Gastrocnemius medialis (tissue), 4 donors: ENCODE measurements around the gene TMED10. TPM values are rescaled to one million over a fixed set of nuclear protein-coding genes. Genes with fewer than 3 reads are reported as not detected.

Source experiments
- ATAC-seq, 2 donors: fragments of 150-250 bp; one replicate each; pipeline ENCODE4 v1.9.1; 2016
- DNase-seq, 2 donors: peaks; one replicate each; pipeline ENCODE4 v3.0.0-alpha.2; 2019
- H3K27ac ChIP-seq, 4 donors: fragments of 200-600 bp; sonication (generic); 1 replicate in 1 of 4; 2 replicates in 3 of 4; pipeline ENCODE4 v1.5.1; 2016 to 2018; ENCODE audit warnings: mild to moderate bottlenecking in 2 of 4, moderate library complexity in 1 of 4
- H3K27me3 ChIP-seq, 3 donors: fragments of 200-600 bp; sonication (generic) in 2 of 3; 1 replicate in 1 of 3; 2 replicates in 2 of 3; pipeline versions ENCODE4 v1.5.1 to v1.6.0; 2016 to 2019; ENCODE audit warnings: mild to moderate bottlenecking in 1 of 3, moderate library complexity in 1 of 3
- H3K36me3 ChIP-seq, 2 donors: fragments of 200-600 bp; sonication (generic) in 1 of 2; one replicate each; pipeline ENCODE4 v1.5.1; 2017 to 2018
- H3K4me1 ChIP-seq, 2 donors: fragments of 200-600 bp; sonication (generic) in 1 of 2; one replicate each; pipeline ENCODE4 v1.5.1; 2016 to 2017; ENCODE audit warnings: mild to moderate bottlenecking in 2 of 2
- H3K4me3 ChIP-seq, 4 donors: fragments of 200-600 bp; sonication (generic) in 3 of 4; 1 replicate in 1 of 4; 2 replicates in 3 of 4; pipeline ENCODE4 v1.5.1; 2016 to 2019; ENCODE audit warnings: mild to moderate bottlenecking in 2 of 4
- H3K9me3 ChIP-seq, 3 donors: fragments of 200-600 bp; sonication (generic) in 2 of 3; 1 replicate in 1 of 3; 2 replicates in 2 of 3; pipeline ENCODE4 v1.5.1; 2016 to 2019
- POLR2A ChIP-seq, 2 donors: fragments of 450-650 bp; IDR thresholded peaks; one replicate each; pipeline ENCODE4 v1.6.1; 2017; ENCODE audit warnings: antibody characterized with exemption in 2 of 2, mild to moderate bottlenecking in 2 of 2, moderate library complexity in 2 of 2
- in situ Hi-C, 4 donors: fragments of 200-750 bp; cut with MboI; loops; one replicate each; pipeline versions ENCODE4 v1.15.0 to v1.8.0; 2017; ENCODE audit warnings: low sequenced_read_pairs in 4 of 4
- intact Hi-C: fragments of 100-400 bp; cut with DNase I; formaldehyde crosslinking; loops from one replicate; pipeline ENCODE4 v1.15.1; 2023; ENCODE audit warnings: low total_unique reads
- total RNA-seq, 4 donors: library from RNA; depleted of rRNA; stranded (reverse); fragments of >200 nt; gene quantifications; one replicate each; pipeline versions ENCODE4 v1.1.0 to v1.2.3, GENCODE V29; 2016
- TF ChIP-seq, protein P1 (sequence below), 5 experiments: fragments of 450-650 bp in 3 of 5; fragments of 200-600 bp in 2 of 5; sonication (generic) in 2 of 5; IDR thresholded peaks in 4 of 5; conservative IDR thresholded peaks in 1 of 5; 1 replicate in 4 of 5; 2 replicates in 1 of 5; pipeline ENCODE4 v1.5.1; 2016 to 2019; ENCODE audit warnings: antibody characterized with exemption in 5 of 5, mild to moderate bottlenecking in 3 of 5, moderate library complexity in 3 of 5

TMED10 gene
- total RNA-seq, 4 donors from 2014 or later, result 161 to 362 (median 255) TPM

DNA sequence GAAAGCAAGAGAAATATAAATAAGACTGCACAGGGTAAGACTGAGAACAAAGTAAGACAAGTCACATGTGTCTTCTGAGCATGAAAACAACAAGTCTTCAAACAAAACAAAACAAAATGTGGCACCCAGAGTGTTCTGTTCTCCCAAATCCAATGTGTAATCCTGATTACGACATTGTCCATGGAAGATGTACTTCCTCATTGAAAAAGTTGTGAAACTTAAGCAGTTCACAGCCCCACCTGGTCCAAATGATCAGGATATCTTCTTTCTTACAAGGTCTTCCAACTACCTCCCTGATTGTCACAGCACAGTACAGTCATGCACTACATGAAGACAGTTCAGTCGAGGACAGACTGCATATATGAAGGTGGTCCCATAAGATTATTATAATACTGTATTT lies 26.3 kb downstream of the TMED10 start:
- intact Hi-C loops, result loop anchor here (1.0 to 2.0 kb wide), 3 partner anchors 26 to 109 kb away; partner anchors contain the start of gene TMED10
- DNase-seq, result peak; percentile 74 to 80
- ATAC-seq, result peak; percentile 93 to 94
- in situ Hi-C loops, result loop anchor here in 2 of 4 donors (10.0 kb wide), 2 partner anchors 85 to 105 kb away; no protein-coding TSS in a partner anchor
- peak; percentile 23 to 68 for TF ChIP-seq POLR2A (IDR thresholded peaks at IDR 0.05)
- TF ChIP-seq, protein P1, sequence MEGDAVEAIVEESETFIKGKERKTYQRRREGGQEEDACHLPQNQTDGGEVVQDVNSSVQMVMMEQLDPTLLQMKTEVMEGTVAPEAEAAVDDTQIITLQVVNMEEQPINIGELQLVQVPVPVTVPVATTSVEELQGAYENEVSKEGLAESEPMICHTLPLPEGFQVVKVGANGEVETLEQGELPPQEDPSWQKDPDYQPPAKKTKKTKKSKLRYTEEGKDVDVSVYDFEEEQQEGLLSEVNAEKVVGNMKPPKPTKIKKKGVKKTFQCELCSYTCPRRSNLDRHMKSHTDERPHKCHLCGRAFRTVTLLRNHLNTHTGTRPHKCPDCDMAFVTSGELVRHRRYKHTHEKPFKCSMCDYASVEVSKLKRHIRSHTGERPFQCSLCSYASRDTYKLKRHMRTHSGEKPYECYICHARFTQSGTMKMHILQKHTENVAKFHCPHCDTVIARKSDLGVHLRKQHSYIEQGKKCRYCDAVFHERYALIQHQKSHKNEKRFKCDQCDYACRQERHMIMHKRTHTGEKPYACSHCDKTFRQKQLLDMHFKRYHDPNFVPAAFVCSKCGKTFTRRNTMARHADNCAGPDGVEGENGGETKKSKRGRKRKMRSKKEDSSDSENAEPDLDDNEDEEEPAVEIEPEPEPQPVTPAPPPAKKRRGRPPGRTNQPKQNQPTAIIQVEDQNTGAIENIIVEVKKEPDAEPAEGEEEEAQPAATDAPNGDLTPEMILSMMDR (IDR thresholded peaks at IDR 0.05 in 4 of 5, conservative IDR thresholded peaks at IDR 0.05 in 1 of 5), result no peak
- Histone ChIP-seq H3K27me3 (no peaks in the 10 kb centered on the region), H3K4me3 (no peak overlapping the region), H3K36me3 (peaks cover 0 to 17% of the 10 kb centered on the region in 2 donors), H3K4me1 (peaks cover 57 to 58% of the 10 kb centered on the region in 2 donors), H3K27ac (peak overlapping the region; percentile 89 to 95 (median 92)), H3K9me3 (no peaks in the 10 kb centered on the region)

DNA sequence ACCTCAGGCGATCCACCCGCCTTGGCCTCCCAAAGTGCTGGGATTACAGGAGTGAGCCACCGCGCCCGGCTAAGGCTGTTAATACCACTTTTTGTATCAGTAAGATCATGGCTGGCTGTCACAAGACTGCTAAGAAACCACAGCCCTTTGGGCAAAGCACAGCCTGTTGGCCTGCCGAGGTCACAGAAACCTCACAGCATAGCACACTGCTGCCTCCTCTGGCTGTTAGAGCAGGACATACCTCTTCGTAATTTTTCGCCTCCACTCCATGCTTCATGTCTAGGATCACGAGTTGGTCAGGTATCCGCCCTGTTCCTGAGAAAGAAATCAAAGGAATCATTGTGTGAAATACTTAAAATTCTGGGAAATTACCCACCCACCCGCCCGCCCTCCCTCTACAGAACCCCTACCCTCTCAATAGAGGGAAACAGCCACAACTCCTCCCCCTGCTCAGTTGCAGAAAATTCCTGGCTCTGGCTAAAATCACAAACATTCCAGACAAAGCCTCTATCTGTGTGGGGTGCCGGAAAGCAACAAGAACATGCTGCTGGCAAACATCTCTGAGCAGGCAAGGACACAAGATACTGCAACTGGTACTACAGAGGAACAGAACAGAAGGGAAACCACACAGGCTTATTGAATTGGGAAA lies 28.9 kb downstream of the TMED10 start:
- in situ Hi-C loops (loop anchor here in 2 of 4 donors (10.0 to 25.0 kb wide), 2 partner anchors 337 to 340 kb away; no protein-coding TSS in a partner anchor), intact Hi-C loops (loop anchor here (5.0 kb wide), 1 partner anchor 130 kb away; the partner anchor contains the start of gene FOS)
- H3K9me3 ChIP-seq, result no peaks in the 10 kb centered on the region
- TF ChIP-seq POLR2A (IDR thresholded peaks at IDR 0.05), result peak in 1 of 2 donors; percentile 11
- TF ChIP-seq, protein P1 (IDR thresholded peaks at IDR 0.05 in 4 of 5, conservative IDR thresholded peaks at IDR 0.05 in 1 of 5), result peak in 2 of 5 experiments; percentile 21 to 29
- peak overlapping the region in 1 of 4 donors; percentile 15 for H3K4me3 ChIP-seq
- H3K27ac ChIP-seq, result peak overlapping the region; percentile 89 to 95 (median 92)
- ATAC-seq (peak; percentile 38 to 49), DNase-seq (peak; percentile 75 to 80)
- H3K36me3 ChIP-seq, result peaks cover 0 to 17% of the 10 kb centered on the region in 2 donors
- no peaks in the 10 kb centered on the region for H3K27me3 ChIP-seq
- H3K4me1 ChIP-seq, result peaks cover 81 to 83% of the 10 kb centered on the region in 2 donors

DNA sequence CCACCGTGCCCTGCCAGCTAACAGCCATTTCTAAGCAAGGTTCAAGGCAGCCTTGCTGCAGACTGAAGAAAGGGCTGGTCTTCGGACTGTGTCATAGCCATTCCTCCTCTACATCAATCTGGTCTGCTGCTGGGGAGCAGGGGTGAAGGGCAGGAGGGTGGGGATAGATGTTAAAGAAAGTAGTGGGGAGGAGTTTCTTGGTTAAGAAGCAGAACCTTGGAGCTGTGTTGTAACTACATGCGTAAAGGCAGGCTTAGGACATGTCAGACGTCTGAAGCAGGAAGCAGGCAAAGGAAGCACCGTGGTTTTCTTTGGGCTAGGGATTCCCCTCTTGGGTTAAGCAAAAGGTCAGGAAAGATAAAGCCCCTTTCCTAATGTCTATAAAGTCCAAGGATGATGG lies 31.5 kb downstream of the TMED10 start:
- Histone ChIP-seq H3K9me3 (no peaks in the 10 kb centered on the region), H3K27me3 (no peaks in the 10 kb centered on the region), H3K27ac (peak overlapping the region; percentile 60 to 95 (median 82)), H3K4me3 (no peak overlapping the region), H3K36me3 (peaks cover 0 to 8% of the 10 kb centered on the region in 2 donors), H3K4me1 (peaks cover 69 to 75% of the 10 kb centered on the region in 2 donors)
- intact Hi-C loops (loop anchor here (5.0 kb wide), 1 partner anchor 132 kb away; the partner anchor contains the start of gene FOS), in situ Hi-C loops (loop anchor here in 2 of 4 donors (10.0 to 25.0 kb wide), 2 partner anchors 340 to 342 kb away; no protein-coding TSS in a partner anchor)
- ATAC-seq (no peak), DNase-seq (peak in 1 of 2 donors; percentile 18)
- TF ChIP-seq, protein P1 (IDR thresholded peaks at IDR 0.05 in 4 of 5, conservative IDR thresholded peaks at IDR 0.05 in 1 of 5), result no peak
- TF ChIP-seq POLR2A (IDR thresholded peaks at IDR 0.05), result peak in 1 of 2 donors; percentile 17

DNA sequence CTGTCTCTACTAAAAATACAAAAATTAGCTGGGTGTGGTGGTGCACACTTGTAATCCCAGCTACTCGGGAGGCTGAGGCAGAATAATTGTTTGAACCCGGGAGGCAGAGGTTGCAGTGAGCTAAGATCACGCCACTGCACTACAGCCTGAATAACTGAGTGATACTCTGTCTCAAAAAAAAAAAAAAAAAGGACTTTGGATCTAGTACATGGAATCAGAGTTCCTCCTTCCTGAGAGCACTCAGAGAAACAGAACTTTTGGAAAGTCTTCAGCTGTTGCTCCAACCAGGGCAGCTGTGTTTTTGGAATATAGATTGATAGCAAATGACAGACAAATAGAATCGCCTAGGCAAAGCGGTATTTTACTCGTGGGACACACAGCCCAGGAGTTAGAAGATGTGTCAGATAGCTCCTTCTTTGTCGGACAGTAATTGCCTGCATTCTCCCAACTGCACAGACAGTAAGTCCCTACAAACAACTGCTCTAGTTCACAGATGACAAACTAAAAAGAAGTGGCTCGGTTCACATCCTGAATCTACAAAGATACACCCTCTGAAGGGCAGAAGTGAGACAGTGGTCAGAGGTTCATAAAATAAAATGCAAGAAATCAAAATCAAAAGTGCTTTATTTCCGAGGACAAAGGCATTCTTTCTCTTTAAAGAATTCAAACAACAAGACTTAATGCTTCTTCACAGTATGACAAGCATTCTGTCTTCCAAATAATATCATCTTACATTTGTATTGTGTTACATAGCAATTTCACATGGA lies 32.5 kb downstream of the TMED10 start:
- no peak overlapping the region for H3K4me3 ChIP-seq
- in situ Hi-C loops, result loop anchor here in 2 of 4 donors (10.0 to 25.0 kb wide), 2 partner anchors 341 to 343 kb away; no protein-coding TSS in a partner anchor
- intact Hi-C loops, result no loop called here
- no peaks in the 10 kb centered on the region for H3K9me3 ChIP-seq
- TF ChIP-seq POLR2A (IDR thresholded peaks at IDR 0.05), result no peak
- TF ChIP-seq, protein P1 (IDR thresholded peaks at IDR 0.05 in 4 of 5, conservative IDR thresholded peaks at IDR 0.05 in 1 of 5), result no peak
- peaks cover 62 to 67% of the 10 kb centered on the region in 2 donors for H3K4me1 ChIP-seq
- DNase-seq, result no peak
- no peaks in the 10 kb centered on the region for H3K27me3 ChIP-seq
- ATAC-seq, result peak in 1 of 2 donors; percentile 20
- peak overlapping the region; percentile 60 to 95 (median 82) for H3K27ac ChIP-seq
- peaks cover 0 to 8% of the 10 kb centered on the region in 2 donors for H3K36me3 ChIP-seq
